HG02759 (cell line): ENCODE data around the gene SLC45A3.
"Not testable (repeated sequence)": the region's sequence is repeated elsewhere in the genome, so short reads cannot be mapped to it uniquely, and the experiment has no call there.

Experiments used
- ATAC-seq: cut with Tn5 transposase; IDR thresholded peaks from one replicate; pipeline ENCODE4 v1.9.1; 2021; ENCODE audit warnings: mild to moderate bottlenecking, moderate library complexity; ENCODE audit not compliant: unreplicated experiment

The SLC45A3 gene

DNA sequence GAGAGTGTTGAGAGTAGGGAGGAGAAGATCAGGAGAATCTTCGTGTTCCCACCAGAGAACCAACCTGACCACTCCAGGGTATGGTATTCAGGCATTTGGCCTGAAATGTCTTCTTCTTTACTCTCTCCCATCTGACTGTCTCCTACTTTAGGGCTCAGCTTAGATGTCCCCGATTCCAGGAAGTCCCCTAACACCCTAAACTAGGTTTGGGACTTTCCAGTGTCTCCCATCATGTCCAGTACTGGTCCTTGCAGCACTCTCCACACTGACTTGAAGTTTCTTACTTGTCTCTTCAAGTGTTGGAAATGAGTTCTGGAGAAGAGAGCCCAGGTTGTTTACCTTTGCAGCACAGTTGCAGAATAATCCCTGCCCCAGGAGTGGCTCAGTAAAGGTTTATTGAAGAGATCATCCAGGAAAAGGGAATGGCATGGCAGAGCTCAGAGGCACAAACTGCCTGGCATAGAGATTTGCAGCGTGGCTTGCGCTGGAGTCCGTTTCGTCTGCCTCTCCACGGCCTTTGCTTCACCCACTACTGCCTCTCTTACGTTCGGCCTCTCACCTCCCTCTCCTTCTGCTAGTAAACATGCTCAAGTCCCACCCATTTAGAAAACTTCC lies 42.3 kb downstream of the SLC45A3 start:
- no peak for ATAC-seq

DNA sequence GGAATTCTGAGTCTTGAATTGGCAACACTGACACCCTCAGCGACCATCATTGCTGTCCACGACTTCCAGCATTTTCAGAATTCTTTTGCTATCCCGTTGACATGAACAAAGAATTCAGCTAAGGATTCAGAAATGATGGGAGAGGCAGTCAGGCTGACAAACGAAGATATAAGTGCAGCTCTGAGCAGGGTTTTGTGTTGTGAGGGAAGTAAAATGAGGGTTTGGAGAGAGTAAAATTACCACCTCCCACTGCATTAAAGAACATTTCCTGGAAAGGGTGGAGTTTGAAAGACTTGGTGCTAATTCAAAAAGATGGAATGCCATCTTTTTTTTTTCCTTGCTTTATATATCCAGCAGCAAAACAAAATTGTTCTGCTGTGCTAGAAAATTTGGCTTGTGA lies 43.6 kb downstream of the SLC45A3 start:
- no peak for ATAC-seq

DNA sequence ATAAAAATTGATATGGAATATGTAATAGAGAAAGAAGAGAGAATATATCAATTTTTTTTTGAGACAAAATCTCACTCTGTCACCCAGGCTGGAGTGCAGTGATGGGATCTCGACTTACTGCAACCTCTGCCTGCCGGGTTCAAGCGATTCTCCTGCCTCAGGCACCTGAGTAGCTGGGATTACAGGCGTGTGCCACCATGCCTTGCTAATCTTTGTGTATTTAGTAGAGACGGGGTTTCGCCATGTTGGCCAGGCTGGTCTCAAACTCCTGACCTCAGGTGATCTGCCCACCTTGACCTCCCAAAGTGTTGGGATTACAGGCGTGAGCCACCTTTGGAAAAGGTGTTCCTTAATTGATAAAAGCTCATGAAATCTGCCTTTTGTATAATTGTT lies 44.2 kb downstream of the SLC45A3 start:
- not testable (repeated sequence) for ATAC-seq

DNA sequence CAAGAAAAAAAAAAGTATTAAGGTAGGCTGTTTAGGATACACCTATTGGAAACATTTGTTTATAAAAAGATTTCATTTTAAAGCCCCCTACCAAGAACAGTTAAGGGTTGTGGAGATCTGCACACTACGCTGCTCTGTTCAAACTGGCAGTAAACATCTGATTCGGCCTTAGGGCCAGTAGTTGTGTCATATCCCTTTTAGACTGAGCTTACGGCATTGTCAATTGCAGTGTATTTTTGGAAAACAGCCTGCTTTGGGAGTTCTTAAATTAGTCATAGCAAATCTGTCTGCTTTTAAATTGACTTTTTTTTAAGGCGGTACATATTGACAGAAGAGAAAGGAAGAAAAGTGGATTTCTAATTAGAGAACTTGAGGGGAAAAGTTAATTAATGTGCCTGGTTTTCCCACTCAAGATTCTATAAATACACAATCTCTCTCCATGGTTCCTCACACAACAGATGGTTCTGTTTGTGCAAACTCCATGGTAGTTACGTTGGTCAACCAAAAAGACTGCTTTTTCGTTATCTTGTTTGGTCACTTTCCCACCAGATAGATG lies 46.8 kb downstream of the SLC45A3 start:
- no peak for ATAC-seq

DNA sequence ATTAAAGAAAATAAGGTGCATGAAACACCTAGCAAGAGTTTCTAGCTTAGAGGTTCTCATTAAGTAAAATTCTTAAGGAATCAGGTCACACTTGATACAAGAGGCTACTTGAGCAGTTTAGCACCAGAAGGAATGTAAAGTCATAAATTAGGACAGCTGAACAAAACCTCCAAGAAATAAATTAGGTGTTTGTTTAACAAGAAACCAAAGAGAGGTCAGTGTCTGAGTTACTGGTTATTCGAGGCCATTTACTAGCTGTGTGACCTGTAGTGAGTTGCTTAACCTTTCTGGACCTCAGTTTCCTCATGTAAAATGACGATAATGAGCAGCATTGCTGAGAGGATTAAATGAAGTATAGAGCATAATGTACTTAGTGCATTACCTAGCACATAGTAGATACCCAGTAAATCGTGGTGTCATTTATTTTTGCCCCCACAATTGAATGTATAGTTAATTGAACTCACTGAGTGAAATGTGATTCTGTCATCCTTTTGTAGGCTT lies 47.6 kb downstream of the SLC45A3 start:
- no peak for ATAC-seq

DNA sequence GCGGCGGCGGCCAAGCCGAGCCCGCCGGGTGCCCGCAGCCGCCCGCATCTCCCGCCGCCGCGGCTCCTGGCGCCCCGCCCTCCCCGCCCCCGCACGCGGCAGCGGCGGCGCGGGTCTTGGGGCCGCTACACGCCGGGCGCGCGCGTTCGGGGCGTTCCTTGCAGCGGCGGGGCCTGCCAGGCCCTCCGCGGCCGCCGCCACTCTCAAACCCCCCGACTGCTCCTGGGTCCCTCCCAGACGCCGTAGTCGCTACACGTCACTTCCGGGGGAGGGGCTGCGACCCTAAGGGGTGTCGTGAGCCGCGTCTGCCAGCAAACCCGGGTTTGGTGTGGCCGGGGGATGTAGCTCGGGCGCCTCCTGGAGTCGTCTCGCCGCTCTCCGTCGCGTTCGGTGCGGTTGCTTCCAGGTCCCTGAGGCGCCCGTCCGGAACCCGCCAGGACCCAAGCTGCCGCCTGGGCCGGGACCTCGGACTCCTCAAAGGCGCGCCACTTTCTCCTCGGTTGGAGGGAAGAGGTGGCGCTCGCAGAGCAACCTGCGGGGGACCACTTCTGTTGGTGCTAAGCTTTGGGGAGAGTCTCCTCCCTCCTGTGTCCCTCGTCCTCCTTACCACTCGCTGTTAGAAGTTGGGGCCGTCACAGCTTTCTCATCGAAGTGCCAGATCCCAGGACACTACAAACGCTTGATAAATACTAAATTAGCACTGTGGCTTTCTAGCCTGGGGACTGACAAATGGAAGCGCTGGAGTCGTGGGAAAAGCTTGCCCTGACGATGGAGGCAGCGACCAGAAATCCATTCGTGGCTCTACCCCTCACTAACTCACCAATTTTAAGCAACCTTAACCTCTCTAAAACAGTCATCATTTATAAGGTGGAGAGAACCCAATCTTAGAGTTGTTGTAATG lies 48.3 kb downstream of the SLC45A3 start, which contains the start of gene ELK4:
TSS of gene ELK4 (minus strand) at position 244 of the 901 bp plus-strand sequence. CDS start 8,129 bp downstream, outside the sequence.
- ATAC-seq, result peak; percentile 84

DNA sequence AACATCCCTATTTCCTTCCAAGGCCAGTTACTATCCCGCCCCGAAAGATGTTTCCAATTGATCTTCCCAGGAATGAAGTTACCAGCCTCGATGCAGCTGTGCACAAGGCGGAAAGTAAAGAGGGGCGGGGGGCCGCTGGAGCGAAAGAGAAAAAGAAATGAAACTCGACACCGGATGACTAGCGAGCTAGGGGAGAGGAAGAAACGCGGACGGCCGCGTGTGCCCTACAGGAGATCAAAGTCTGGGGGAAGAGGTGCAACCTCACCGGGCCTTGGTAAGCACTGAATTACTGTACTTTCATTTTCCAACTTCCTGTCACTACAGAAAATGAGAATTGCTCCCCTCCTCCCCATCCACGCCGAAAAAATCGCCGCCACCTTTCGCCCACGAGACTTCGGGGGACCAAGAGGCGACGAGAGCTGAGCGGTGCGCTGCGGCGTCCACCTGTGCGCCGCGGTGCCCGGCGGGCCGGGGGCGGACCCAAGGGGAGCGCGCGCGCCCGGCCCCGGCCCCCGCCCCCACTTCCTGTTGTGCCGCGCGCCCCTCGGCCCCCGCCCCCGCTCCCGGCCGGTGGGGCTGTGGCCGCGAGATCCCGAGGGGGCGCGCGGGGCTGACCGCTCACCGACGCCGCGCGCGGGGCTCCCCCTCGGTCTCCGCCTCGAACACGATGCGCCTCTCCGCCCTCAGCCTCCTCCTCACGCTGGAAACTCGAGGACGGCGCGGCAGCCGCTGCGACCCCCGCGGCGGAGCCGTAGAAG lies 49.1 kb downstream of the SLC45A3 start:
- ATAC-seq, result peak; percentile 71

DNA sequence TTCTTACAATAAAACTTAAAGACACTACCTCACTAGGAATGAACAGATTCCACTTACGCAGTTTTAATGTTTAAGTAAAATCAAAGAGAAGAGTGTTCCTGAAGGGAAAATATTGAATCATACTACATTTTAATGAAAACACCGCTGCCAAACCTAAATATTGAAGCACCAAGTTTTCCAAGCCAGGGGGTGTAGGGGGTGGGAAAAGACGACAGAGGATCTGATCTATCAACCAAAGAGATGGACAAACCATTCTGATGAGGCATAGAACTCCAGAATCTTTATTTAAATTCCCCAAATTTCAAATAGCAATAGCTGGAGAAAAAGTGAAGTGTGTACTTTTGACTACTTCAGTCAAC lies 49.7 kb downstream of the SLC45A3 start:
- no peak for ATAC-seq

DNA sequence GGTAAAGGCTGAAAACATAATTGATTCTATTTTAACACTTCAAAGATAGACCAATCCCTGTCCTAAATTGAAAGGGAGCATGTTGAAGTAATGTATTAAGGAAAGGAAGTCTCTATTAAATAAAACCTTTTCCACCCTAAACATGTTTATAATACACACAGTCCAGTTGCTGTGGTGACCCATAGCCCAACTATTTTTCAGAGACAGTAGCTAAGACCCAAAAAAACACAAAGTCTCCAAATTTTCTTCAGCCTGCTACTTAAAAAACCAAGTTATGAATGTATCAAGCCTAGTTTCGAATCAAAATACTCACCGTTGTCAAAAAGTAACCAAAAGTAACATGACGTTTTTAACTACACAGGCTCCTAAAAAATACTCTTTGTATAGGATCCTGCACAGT lies 50.1 kb downstream of the SLC45A3 start:
- no peak for ATAC-seq

DNA sequence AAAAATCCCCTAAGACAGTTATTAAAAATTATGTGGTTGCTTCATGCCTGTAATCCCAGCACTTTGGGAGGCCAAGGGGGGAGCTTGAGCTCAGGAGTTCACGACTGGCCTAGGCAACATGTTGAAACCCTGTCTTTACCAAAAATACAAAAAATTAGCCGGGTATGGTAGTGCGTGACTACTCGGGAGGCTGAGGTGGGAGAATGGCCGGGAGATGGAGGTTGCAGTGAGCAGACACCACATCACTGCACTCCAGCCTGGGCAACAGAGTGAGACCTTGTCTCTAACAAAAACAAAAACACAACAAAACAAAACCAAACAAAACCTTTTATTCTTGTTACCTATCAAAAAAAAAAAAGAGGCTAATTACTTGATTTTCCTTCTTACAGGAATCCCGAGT lies 50.6 kb downstream of the SLC45A3 start:
- ATAC-seq, result no peak

DNA sequence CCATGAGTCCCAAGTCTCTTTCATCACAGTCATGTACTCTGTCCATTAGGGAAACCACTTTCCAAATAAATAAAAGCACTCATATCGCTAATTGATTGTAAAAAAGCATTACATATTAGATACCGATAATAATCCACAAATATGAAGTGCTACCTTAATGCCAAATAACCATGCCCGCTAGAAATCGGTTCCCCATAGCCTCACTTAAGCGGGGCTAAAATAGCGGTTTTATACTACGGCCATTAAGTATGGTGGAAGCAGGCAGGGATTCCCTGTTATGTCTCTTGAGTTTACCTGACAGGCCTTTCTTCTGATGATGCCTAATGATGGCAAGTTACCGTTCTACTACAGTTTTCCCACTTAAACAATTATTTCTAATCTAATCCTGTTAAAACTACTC lies 52.4 kb downstream of the SLC45A3 start:
- no peak for ATAC-seq

DNA sequence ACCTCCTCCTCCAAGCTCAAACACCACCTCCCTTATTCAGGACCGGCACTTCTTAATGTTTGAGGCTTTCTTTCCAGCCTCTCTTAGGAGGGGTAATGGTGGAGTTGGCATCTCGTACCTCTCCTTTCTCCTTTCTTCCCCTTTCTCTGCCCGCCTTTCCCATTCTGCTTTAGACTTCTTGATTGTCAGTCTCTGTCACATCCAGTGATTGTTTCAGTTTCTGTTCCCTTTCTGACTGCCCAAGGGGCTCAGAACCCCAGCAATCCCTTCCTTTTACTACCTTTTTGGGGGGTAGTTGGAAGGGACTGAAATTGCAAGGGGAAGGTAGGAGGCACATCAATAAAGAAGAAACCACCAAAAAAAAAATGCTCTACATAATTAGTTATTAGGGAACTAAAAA lies 54.1 kb downstream of the SLC45A3 start:
- no peak for ATAC-seq

DNA sequence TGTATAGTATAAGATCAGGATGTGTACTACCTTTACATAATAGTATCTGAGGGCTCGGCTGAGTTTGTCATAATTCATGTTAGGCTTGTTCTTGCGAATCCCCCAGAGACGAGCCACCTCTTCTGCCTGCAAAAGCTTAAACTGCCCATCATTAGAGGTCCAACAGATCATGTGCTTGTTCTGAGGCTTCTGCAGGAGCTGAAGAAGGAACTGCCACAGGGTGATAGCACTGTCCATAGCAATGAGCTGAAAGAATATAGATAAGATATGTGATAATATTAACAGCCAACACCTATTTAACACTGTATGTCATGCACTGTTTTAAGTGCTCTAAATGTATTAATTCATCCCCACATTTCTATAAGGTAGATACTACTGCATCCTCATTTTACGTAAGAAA lies 56.7 kb downstream of the SLC45A3 start:
- no peak for ATAC-seq

DNA sequence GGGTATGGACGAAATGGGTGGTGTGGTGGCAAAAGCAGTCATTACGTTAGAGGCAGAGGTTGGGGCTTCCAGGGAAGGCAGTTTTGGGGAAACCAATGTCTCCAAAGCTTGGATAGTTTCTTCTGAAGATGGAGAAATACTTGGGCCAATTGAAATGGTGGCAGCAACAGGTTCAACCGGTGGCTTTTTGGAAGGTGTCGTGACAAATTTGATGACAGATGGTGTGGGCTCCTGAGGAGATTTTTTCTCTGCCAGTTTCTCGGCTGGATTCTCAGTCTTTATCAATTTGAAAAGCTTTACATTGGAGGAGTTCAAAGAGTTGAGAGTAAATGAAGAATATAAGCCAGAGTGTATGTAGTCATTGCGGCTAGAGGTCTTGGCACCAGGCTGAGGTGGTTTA lies 60.0 kb downstream of the SLC45A3 start:
- ATAC-seq, result no peak

DNA sequence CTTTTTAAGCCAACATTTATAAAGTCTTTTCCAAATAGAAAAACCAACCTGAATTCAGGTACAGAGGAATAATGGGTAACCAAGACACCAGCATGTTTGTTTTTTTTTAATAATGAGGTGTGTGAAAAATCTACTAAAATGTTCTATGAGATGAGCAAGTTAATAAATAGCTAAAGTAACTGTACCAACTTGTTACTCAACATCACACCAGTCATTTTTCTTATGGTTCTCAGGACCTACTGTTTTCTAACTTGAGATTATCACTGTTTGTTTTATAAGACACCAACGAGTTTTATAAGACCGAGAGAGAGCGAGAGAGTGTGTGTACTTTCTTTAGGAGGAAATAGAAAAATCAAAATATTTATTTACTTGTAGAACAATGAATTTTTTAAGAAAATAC lies 60.9 kb downstream of the SLC45A3 start:
- no peak for ATAC-seq

DNA sequence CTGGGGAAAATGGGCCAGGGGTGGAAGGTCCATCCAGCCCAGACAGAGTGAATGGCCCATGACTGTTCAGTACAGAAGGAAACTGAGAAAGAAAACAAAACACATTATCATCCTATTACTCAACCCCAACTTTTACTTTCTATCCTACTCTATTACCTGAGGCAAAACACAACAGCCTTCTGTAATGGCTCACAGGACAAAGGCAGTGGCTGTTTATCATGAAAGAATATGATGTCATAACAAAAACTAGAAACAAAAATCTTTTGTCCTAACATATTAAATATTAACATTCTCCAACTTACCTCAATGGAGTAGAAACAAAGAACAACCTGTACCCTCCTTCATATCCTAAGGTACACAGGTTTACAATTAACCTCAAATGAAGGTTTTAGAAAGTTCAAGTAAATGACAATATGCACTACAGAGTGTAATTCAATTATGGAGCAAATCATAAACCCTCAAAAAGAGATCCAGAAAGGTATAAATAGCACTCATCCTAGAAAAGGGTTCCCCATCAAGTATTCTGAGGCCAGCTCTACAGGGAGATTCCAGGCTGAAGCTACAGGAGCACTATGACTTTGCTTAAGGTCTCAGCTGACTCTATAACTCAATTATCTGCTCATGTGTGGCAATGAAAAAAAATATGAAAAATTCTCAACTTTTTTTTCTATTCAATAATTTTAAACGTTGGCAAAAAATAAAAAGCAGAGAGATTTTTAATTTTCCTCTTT lies 63.6 kb downstream of the SLC45A3 start:
- peak; percentile 71 for ATAC-seq

DNA sequence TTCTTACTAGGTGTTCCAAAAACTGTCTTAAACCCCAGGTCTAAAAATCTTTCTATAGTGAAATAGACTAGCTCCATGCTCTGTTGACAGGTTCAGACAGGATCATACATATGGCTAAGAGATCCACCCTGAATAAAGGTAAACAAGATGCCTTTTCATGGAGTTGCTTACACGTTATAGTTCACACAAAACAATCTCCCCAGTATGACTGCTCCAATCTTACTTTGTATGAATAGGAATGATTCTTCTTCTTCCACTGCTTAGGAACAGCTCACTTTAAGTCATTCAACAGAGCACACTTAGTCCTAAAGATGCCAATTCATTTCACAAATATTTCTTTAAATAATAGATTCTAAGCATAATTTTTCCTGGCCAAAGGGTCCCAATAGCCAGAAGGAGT lies 64.5 kb downstream of the SLC45A3 start:
- ATAC-seq, result no peak

DNA sequence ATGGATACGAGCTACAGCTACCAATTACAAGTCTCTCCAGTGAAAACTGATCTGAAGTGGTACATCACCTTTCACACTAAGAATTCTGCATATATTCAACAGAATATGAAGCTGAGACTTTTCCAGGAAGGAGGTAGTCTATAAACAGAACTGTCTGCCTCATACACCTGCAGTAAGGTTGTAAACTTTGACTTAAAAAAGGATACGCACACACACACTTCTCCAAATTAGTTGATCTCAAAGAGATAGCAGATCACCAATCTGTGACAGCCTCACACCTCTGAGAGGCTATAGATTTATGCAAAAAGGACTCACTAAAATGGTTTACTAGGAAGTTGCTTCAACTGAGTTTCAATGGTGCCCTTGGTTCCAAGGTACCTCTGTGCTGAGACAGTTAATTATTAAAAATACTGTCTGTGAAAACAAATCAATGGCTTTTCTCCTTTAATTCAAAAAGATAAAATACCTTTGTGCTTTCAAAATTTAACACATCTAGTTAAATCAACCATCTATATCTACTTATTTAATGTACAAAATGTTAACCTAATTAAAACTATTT lies 66.4 kb downstream of the SLC45A3 start:
- no peak for ATAC-seq

DNA sequence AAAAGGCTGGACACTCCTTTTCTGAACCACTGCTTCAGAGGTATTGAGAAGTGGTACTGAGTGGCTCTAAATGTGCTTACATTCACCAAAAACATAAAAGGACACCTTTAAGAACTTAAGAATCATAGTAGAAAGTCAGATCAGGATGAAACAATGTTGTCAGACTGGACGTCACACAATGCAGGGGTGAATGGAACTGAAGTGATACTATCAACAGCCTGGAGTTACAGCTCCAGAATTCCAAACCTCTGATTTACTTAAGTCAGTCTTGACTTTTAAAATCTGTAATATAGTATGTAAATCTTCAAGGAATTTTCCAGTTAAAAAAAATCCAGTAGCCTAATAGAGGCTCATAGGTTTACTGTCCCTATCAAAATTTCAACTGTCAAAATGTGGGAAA lies 67.8 kb downstream of the SLC45A3 start:
- no peak for ATAC-seq

DNA sequence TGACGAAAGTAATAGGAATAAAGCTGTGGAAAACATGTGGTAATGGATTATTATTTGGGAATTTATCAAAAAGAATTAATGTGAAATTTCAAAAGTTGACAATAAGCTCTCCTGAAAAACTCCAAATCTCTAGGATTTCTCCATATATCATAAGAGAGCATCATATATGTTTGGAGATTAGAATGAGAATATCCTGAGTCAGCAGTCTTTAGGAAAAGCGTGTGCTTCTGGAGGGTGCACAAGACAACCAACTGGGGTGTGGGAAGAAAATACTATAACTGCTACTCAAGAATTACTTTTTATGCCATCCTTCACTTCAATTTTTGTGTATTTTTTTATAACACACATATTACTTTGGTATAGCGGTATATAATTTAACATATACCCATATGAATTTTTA lies 68.2 kb downstream of the SLC45A3 start:
- ATAC-seq, result no peak
